ENCODE measurements around the gene ARL8B.

ARL8B gene

GRCh38 chr3:5212628-5213573 lies 90.8 kb downstream of the ARL8B start:
- DNase-seq (ENCODE audit: low spot score) = no peak

DNA sequence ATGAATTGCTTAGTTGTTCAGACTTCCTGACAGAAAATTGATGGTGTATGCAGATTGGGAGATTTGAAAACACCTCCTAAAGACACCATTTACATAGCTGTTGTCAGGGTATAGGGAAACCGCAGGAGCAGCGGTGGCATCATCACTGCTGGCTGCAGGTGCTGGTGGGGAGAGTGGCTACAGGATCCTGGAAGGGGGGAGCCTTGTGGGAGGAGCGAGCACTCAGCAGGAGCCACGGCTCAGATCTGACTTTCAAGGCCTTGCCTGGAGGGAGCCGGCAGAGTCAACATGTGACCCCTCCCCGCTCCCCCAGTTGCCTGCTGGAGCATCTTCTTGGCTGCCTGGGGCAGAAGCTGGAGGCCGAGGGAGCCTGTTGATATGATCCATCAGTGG lies 91.5 kb downstream of the ARL8B start:
- DNase-seq (ENCODE audit: low spot score) = no peak

- DNase-seq (ENCODE audit: low spot score) = no peak
Observed at GRCh38 chr3:5214352-5214751, 92.3 kb downstream of the ARL8B start.

DNA sequence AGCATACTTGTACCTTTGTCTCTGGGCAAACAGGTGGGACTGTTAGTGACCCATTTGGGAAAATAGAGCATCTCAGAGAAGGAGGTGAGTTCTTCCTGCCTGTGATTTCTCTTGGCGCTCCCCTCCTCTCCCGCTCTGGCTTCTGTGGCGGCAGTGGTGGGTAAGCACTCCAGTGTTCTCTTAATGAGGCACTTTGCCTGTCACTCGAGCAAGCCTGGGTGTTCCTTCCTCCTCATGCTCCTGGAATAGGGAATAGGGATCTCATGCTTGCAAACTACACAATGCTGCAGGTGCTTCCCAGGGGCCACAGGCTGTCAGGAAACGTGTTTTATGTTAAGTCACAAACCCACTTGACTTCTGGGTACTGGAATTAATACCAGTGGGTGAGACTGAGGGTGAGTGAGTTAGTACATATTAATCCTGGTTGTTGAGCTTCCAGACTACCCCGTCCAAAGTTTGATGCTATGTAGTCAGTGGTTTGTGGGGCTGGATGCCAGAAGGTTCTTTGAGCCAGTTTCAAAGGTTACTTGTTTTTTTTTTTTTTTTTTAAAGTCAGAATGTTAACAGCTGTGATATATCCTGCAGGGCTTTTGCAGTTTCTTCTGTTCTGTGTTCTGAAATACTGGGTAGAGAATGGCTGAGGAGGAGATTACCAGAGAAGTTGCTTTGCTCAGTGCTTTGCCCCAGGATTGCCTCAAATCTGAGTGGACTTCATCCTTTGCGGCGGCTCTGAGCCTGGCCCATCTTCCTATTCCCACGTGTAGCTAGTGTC lies 95.9 kb downstream of the ARL8B start:
- DNase-seq (ENCODE audit: low spot score) = no peak

DNA sequence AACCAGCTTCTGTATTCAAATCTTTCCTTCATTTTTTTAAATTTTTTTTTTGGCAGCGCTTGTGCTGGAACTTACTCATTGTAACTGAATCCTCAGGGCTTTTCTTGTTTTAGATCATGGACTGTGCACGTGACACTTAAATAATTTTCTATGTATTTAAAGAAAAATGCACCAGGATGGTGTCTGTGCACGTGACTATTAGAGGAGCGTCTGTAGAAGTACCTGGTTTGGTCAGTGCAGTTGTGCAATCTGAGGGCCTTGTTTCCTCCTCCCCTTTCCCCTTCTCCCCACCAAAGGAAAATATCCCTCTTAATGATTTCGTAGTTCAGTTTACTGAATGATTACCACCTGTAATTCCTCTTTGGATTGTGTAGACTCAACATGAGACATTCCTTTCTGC lies 96.7 kb downstream of the ARL8B start:
- no peak for DNase-seq (ENCODE audit: low spot score)

- DNase-seq (ENCODE audit: low spot score) = no peak
Observed at GRCh38 chr3:5219216-5219615, 97.1 kb downstream of the ARL8B start.

DNA sequence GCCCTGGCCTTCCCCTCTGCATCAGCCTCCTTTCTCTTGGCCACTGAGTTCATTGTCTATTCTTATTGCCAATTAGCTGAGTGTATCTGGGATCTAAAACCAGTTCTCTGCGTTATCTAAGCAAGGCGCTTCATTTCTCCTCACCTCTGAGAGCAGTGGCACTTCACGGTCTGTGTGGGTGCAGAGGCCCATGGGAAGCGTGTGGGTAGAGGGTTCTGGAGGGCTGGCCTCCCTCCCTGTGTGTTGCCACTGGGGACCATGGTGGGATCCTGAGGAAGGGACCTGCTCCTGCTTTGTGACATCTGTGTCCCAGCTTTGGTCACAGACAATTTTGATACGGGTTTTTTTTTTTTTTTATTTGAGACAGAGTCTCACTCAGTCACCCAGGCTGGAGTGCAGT lies 98.1 kb downstream of the ARL8B start:
- DNase-seq (ENCODE audit: low spot score) = no peak

DNA sequence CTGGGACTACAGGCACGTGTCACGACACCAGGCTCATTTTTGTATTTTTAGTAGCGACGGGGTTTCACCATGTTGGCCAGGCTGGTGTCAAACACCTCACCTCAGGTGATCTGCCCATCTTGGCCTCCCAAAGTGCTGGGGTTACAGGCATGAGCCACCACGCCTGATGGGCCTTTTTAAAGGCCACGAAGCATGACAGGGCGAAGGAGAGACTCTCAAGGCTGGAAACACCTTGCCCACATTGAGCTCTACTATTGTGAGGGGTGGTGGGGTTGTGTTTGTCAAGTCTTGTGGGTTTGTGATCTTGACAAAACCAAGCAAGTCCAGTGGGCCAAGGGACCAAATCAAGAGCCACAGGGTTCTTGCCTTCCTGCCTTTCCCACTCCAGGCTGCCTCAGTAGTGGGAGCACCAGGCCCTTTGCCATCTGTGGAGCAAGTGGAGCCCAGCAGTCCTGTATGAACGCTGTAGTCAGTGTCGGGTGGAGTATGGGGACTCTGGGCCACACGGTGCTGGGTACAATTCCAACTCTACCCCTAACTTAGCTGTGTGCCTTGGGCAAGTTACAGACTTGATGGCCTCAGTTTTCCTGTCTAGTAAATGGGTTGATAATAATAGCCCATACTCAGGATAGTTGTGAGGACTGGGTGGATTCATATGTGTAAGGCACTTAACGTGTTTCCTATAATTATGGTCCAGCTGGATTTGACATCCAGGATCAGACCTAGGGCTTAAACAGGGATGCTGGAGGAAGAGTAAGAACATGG lies 98.8 kb downstream of the ARL8B start:
- no peak for DNase-seq (ENCODE audit: low spot score)

GRCh38 chr3:5221701-5222100 lies 99.6 kb downstream of the ARL8B start:
- no peak for DNase-seq (ENCODE audit: low spot score)

GRCh38 chr3:5222283-5223005 lies 100.4 kb downstream of the ARL8B start:
- no peak for DNase-seq (ENCODE audit: low spot score)

DNA sequence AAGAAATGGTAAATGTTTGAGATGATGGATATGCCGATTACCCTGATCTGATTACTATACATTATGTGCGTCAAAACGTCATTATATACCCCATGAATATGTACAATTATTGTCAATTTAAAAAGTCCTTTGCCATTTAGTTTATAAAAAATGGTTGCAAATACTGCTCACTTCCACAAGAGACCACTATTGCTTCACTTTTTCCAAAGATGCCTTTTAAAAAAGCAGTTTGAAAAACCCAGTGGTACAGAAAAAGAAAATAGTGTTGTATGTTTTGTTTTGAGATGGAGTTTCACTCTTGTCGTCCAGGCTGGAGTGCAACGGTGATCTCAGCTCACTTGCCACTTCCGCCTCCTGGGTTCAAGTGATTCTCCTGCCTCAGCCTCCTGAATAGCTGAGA lies 104.7 kb downstream of the ARL8B start:
- no peak for DNase-seq (ENCODE audit: low spot score)

DNA sequence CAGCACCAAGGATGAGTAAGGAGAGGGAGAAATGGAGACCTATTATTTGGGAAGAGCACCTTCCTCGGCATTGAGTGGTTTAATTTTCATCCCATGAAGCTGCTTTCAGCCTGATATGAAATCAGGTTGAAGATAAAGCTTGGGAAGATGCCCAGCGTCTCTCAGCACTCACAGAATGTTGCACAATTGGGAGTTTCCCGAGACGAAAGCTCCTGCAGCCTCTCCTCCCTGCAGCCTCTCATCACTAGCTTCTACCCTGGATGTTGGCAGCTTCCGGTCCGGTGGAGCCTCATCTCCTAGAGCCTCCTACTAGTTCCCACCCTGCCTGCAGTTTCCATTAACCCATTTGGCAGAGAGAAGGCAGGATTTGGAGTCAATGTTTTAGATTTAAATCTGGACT lies 105.7 kb downstream of the ARL8B start:
- DNase-seq (ENCODE audit: low spot score) = no peak

DNA sequence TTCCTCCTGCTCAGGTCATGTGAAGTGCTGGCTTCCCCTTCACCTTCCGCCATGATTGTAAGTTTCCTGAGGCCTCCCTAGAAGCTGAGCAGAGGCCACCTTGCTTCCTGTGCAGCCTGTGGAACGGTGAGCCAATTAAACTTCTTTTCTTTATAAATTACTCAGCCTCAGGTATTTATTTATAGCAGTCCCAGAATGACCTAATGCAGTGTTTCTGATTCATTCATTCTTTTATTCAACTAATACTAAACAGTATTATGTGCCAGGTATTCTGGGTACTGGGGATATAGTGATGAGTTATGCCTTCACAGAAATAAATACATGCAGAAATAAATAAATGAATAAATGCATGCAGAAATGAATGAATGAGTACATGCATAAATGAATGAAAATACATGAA lies 107.3 kb downstream of the ARL8B start:
- DNase-seq (ENCODE audit: low spot score) = no peak
